HG03280 (cell line): ENCODE measurements around the gene CEBPB.

Source experiments
- ATAC-seq: cut with Tn5 transposase; IDR thresholded peaks from one replicate; pipeline ENCODE4 v1.9.1; 2021; ENCODE audit warnings: mild to moderate bottlenecking, moderate library complexity; ENCODE audit not compliant: unreplicated experiment

The CEBPB gene

DNA sequence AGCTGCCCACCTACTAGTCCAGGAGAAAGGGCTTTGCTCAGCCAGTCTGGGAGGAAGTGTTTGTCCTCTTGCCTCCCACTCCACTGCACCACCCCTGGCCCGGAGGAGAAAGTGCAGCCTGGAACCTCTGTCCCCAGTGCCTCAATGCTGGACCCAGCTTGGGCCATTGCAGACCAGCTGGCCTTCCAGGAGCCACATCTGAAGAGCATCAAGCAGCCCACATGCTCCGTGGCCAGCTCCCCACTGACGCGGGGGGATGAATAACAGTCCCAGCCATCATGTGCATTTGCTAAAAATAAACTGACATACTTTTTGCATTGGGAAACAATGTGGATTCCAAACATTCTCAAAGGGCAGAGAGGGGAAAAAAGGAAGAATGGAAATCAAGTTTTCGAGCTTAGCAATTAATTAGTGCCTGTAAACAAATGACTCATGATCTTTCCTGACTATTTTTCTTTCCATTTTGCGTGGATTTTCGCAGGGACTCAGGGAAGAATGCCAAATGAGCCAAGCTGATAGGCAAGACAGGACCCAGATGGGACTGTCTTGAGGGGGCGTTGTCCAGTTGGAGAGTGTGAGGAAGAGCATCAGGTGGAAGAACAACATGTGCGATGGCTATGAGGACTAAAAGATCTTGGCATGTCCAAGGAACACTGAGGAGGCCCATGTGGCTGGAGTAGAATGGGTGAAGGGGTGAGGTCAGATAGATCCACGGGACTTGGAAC lies 34.1 kb downstream of the CEBPB start:
- ATAC-seq, result no peak

DNA sequence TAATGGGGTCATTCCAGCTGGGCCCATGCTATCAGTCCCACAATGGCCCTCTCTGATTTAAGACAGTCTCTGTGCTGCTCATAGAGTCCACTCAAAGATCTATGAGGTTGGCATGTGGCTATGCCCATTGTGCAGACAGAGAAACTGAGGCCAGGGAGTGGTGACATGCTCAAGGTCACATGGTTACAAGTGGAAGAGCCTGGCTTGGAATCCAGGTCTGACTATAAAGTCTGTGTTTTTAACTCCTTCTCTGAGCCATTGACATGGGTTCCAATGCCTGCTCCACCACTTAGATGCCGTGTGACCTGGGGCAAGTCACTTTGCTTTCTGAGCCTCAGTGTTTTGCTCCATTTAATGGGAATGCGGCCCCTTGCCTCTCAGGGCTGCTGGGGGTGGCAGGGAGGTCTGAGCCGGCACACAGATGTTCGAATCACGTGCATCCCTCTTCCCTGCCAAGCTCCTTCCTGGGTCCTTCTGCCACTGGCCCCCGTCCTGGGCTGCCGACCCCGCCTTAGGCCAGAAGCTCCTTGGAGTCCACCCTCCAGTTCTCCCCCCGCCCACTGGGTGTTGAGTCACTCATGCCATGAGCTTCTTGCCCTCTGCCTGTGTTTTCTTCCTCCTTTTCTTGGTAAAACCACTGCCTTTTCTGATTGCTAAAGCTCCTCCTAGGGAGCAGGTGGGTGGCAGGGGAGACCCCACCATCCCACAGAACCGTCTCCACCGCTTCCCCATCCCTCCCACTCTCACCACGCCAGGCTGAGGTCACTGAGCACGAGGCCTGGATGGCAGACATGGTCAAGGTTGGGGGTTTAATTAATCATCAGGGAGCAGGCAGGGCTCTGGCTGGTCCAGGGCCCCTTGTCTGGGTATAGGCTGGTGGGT lies 35.7 kb downstream of the CEBPB start:
- no peak for ATAC-seq

DNA sequence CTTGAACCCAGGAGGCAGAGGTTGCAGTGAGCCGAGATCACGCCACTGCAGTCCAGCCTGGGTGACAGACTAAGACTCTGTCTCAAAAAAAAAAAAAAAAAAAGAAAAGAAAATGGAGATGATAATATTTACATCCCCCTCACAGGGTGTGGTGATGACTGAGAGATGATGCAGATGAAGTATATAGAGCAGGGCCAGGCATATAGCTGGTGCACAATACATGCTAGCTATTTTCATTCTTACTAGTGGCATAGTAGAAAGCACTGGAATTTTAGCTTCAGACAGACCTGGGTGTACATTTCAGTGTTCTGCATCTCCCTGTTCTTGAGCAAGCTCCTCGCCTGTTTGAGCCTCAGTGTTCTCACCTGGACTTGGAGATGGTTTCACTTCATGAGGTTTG lies 36.9 kb downstream of the CEBPB start:
- ATAC-seq, result no peak

DNA sequence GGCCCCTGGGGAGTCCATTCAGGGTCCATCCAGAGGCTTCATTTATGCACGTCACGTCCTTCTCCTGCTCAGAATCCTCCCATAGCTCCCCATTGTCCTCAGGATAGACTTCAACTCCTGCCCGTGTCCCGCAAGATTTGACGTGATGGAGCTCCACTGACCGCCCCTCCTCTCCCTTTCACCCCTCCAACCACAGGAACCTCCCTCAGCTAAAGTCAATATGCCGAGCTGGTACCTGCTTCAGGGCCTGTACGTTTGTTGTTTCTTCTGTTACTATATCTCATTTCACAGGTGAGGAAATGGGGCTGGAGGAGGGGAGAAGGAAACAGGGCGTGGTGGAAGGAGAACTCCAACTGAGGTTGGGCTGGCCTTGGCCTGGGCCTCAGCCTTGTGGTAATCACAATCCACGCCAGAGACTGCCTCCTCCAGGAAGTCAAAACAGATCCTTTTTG lies 38.6 kb downstream of the CEBPB start:
- no peak for ATAC-seq

DNA sequence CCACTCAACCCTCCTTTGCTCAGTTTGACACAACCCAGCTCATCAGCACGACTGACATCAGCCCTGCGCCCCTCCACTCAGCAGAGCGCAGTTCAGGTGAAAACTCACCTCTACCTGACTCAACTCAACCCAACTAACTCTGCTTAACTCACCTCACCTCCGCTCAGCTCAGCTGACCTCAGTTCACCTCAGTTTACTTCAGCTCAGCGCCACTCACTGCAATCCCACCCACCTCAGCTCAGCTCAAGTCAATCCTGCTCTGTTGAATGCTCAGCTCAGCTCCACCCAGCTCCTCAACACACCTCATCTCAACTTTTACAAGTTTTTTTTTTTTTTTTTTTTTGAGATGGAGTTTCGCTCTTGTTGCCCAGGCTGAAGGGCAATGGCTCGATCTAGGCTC lies 39.6 kb downstream of the CEBPB start:
- no peak for ATAC-seq

DNA sequence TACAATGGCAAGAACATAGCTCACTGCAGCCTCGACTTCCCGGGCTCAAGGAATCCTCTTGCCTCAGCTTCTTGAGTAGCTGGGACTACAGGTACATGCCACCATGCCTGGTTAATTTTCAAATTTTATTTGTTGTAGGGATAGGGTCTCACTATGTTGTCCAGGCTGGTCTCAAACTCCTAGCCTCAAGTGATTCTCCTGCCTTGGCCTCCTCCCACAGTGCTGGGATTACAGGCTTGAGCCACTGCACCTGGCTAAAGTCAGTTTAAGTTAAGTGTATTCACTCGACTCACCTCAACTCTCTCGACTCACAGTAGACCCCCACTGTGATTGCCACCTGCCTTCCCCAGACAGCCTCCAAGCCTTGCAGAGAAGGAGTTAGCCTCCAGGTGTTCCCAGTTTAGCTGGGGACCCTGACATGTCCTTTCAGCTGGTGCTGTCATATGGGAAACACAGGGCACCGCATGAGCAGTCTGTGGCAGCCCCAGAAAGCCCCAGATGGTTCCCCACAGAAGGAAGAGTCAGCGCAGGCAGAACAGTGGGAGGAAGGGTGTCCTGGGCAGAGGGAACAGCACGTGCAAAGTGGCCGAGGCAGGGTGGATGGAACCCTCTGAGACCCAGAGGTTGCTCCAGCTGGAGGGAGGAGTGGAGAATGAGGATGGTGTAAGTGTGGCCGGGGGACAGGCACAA lies 40.4 kb downstream of the CEBPB start:
- ATAC-seq, result no peak

DNA sequence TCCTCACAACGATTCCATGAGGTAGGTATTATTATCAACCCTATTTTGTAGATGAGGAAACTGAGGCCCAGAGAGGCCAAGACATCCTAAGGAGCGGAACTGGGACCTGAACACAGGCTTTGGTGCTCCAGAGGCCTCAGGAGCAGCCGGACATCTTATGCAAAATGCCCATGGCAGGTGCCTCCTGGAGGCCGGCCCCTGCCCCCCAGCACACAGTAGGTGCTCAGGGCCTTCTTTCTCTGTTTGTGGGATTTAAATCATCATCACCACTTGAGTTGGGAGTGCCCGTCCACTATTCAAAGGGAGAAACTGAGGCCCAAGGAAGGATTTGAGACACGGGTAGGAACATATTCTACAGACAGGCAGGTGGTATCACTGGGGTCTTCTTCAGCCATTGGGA lies 41.2 kb downstream of the CEBPB start:
- ATAC-seq, result no peak

DNA sequence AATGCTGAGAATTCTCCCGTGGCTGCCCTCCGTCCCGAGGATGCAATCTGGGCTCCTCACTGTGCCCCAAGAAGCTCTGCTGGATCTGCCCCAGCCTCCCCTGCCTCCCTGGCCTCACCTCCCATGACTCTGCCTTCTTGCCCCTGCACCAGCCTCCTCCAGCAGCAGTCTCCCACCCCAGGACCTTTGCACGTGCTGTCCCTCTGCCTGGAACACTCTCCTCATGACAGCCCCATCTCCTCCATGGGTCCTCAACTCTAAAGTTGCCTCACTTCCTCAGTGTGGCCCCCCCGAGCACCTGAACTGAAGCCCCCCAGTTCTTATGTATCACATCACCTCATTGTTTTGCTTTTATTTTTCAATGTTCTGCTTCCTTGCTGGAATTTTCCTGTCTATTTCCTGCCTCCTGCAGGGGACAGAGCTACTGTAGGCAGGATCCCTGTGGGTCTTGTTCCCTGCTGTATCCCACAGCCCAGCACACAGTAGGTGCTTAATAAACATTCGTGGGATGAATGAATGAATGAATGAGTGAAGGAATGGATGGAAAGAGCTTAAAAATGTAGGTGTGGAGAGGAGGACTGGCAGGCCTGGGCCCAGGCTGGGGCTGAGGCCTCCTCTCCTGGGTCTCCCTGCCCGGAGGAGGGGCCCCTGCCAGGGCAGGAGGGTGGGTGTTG lies 42.2 kb downstream of the CEBPB start:
- no peak for ATAC-seq

DNA sequence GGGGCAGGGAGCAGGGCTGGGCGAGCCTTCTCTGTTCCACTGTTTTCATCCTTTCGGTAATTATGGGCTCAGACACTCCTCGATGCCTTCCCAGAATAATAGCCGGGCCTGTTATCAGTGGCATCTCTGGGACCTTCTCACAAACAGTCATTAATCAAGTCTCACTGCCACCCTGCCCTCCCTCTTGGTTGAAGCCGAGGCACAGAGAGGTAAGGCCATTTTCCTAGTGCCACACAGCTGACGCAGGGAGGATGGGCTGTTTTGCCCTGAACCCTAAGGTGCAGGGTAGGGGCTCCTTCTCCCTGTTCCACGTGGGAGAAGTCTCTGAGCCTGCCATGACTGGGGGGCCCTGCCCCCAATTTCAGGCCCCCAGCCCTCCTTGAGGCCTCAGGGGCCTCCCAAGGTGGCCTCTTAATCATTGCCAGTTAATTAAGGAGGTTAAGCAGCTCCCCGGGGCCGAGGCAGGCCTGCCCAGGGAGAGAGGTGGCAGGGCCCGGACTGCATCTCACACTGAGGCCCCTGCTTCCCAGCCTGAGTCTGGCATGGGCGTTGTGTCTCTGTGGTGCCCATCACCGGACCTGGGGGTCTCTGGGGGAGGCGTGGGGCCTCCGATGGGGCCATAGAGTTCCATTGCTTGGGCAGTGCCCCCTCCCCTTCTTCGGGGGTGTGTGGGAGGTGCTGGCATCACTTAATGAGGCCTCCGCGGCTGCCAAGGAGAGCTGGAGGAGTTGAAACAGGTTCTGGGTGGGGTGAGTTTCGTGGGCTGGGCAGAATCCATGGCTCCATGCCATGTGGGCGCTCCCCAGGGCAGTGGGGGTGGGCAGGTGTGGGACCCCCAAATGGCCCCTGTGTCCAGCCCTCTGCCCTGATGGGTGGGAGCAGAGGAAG lies 42.9 kb downstream of the CEBPB start:
- no peak for ATAC-seq

DNA sequence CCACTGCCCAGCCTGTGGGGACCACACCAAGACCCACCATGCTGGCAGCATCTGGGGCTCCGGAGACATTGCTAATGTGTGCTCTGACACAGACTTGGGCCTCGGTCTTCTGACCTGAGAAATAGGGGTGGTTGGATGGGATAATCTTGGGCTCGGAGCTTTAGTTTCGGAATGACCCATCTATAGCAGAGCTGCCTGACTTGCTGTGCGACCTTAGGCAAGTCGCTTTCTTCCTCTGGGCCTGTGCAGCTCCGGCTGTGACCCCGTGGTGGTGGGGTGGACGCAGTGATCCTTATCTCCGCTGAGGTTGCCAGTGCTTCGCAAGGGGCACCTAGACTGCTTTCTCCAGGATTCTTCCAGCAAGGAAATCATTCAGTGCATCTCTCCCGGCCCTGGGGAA lies 43.7 kb downstream of the CEBPB start:
- ATAC-seq, result no peak

DNA sequence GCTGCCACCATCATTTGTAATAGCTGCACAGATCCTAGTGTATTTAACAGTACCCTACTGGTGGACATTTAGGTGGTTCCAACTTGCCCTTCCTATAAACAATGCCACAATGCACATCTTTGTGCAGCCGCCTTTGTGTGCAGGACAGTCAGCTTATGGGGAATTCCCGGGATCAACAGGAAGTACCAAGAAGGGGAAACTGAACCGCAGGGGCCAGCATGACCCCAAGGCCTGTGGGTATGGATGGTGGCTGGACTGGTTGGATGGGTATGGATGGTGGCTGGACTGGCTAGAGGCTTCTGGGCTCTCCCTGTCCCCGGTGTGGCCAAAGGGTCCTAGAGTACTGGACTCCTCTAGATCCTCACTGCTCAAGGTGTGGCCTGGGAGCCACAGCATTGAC lies 46.7 kb downstream of the CEBPB start:
- no peak for ATAC-seq

DNA sequence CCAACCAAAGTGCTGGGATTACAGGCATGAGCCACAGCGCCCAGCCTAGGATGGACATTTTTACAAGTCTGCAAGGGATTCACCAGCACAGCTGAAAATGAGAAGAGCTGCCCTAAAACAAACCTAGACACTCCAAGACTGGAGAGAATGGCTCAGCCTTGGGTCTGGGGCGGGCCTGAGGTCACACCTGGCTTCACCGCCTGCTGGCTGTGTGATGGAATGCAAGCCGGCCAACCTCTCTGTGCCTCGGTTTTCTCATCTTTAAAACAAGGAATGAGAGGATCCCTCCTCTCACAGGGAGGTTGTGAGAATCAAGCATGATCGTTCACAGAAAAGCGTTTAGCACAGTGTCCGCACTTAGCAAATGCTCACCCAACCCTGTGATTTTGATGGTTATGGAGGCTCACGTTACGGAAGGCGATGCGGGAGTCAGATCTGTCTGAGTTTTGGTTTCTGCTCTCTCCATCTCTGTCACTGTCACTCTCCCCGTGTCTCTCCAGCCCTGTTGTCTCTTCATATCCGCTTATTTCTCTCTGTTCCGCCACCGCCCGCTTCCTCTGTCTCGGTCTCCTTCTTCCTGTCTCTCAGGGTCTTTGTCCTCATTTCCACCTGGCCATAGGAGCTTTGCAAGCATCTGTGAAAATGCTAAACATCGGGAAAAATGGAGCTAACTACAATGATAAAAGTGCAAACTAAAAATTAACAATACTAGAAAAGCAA lies 47.6 kb downstream of the CEBPB start:
- ATAC-seq, result no peak

DNA sequence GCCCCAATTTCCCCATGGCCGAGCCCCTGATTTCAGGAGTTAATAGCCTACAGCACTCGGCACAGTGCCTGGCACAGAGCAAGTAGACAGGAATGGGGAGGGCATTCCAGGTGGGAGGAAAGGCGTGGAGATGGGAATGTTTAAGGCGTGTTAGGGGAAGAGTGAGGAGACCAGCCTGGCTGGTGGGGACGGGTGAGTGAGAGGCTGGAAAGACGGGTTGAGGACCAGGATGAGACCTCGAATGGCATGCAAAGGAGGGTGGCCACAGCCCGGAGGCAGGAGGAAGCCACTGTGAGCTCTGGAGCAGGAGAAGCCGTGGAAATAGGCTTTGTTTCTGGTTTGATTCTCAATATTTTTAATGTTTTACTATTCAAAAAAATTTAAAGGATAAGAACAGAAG lies 49.5 kb downstream of the CEBPB start:
- ATAC-seq, result no peak

DNA sequence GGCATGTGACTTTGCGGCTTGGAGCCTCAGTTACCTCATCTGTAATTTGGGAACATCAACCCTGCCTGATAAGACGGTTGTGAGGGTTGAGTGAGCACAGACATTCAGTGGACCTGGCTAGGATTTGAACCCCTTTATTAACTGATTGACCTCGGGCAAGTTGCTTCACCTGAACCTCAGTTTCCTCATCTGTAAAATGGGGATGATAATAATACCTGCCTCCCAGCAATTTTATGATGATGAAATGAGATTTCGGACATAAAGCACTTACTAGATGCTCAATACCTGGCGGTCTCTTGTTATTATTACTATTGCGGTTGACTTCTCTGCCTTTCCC lies 51.5 kb downstream of the CEBPB start:
- no peak for ATAC-seq
